Astrocyte of the cerebellum (primary cell): Measurements from ENCODE around the gene THSD4.

Experiments used
- DNase-seq: peaks from one replicate; pipeline ENCODE4 v3.0.0-alpha.2; 2011; ENCODE audit warnings: low read depth
- H3K4me3 ChIP-seq: 2 replicates; pipeline ENCODE4 v1.5.1; 2011; ENCODE audit warnings: mild to moderate bottlenecking, low read depth, low read length, moderate library complexity
- in situ Hi-C: cut with HindIII; loops from 2 replicates; pipeline ENCODE4 v1.10.0; 2017; ENCODE audit warnings: low sequenced_read_pairs
- TF ChIP-seq, protein P1 (sequence below): IDR thresholded peaks from 2 replicates; pipeline ENCODE4 v1.5.1; 2012; ENCODE audit warnings: low read length, low read depth, moderate library complexity, mild to moderate bottlenecking; ENCODE audit errors: missing control alignments

THSD4 gene

DNA sequence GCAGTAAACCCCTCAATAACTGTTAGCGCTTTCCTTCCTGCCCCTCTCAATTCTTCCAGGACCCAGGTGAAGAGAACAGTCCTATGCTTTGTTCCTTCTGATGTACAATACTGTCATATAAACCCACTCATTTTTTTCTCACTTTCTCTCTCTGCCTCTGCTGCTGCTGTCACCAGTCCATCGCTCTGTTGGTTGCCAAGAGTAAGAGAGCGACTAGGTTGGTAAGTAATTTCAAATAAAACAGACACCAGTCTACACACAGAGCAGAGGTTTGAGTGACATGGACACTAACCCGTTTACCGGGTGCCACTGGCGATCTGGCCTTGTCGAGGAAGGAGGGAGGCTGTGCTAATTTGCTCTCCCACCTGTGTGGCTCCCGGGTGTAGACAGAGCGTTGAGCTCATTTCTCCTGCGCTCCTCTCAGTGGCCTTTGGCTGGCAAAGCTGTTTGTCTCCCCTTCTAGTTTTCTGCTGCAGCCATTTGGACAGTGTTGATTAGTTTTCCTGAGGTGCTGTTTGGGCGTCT, 215.4 kb downstream of the THSD4 start:
- TF ChIP-seq, protein P1, sequence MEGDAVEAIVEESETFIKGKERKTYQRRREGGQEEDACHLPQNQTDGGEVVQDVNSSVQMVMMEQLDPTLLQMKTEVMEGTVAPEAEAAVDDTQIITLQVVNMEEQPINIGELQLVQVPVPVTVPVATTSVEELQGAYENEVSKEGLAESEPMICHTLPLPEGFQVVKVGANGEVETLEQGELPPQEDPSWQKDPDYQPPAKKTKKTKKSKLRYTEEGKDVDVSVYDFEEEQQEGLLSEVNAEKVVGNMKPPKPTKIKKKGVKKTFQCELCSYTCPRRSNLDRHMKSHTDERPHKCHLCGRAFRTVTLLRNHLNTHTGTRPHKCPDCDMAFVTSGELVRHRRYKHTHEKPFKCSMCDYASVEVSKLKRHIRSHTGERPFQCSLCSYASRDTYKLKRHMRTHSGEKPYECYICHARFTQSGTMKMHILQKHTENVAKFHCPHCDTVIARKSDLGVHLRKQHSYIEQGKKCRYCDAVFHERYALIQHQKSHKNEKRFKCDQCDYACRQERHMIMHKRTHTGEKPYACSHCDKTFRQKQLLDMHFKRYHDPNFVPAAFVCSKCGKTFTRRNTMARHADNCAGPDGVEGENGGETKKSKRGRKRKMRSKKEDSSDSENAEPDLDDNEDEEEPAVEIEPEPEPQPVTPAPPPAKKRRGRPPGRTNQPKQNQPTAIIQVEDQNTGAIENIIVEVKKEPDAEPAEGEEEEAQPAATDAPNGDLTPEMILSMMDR: no peak
- in situ Hi-C loops: no loop called here
- no peak for DNase-seq
- no peak overlapping the region for H3K4me3 ChIP-seq

DNA sequence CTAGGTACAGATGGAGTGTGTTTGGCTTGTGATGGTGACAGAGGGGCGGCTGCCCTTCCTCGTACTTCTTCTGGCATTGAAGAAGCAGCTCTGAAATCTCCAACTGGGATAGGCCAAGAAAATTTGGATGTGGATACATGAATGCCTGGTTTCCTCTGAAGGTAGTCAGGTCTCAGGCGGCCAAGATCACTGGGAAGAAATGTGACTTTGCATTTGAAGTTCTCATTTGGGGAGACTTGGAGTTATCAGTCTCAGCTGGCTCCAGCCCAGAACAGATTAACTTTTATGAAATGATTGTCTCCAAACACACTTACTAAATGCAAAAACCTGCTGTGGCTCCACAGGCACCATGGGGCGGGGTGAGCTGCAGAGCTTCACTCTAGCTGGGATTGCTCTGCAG, 215.9 kb downstream of the THSD4 start:
- TF ChIP-seq, protein P1: no peak
- DNase-seq: no peak
- in situ Hi-C loops: no loop called here
- no peak overlapping the region for H3K4me3 ChIP-seq

DNA sequence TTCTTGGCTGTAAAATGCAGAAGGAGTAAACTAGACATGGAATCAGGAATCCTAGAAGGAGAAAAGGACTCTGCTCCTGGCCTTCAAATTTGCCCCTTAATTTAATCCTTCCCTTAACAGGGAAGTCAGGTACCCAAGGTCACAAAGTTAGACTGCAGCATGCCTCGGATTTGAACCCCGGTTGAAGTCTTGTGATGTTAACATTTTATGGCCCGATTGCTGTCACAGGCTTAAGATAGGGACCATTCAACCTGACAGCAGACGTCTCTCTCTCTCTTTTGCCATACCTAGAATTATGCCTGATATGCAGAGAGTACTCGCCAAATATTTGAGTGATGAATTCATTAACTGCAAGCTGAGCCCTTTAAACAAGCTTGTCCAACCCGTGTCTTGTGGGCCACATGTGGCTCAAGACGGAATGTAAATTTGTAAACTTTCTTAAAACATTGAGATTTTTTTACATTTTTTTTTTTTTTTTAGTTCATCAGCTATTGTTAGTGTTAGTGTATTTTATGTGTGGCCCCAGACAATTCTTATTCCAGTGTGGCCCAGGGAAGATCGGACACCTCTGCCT, 217.2 kb downstream of the THSD4 start:
- no peak for DNase-seq
- in situ Hi-C loops: no loop called here
- TF ChIP-seq, protein P1: no peak
- H3K4me3 ChIP-seq: no peak overlapping the region

DNA sequence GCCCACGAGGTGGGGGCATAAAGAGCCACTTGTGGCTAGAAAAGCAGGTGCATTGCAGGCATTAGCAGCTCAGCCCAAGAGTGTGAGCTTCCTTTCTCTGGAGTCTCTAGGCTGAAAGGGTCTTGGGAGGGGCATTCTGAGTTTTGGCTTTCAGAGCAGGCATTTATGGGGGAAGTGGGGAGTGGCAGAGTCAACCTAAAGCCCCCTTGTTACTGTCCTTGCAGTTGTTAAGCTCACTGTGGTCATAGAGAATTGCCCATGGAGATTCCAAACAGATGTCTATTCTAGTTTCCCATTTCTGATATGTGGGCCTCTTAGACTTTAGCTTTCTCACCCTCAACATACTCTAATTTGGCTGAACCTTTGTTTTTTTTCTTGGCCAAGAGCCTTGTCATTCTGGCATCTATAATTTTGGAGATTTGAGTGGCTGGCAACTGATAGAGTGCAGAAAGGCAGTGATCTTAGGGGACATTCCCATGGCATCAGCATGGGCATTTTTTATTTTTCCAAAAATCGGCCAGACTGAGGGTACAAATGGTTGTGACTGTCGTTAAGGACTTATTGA, 217.9 kb downstream of the THSD4 start:
- no peak overlapping the region for H3K4me3 ChIP-seq
- no peak for DNase-seq
- TF ChIP-seq, protein P1: no peak
- in situ Hi-C loops: no loop called here

DNA sequence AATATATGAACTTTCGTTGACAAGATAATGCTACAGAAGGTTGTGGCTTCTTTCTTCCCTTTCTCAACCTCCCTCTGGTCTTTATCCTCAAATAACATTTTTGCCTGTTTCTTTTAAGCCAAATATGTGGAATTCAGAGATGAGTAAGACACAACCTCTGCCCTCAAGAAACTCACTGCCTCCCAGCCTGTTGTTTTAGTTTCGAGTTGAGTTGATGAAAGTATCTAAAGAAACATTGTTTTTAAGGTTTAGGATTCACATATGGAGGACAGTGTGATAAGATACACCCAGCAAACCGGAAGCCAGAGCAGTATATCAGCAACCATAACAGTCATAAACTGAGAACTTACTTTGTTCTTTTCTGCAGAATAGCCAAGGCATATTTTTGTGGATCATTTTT, 218.6 kb downstream of the THSD4 start:
- H3K4me3 ChIP-seq: no peak overlapping the region
- TF ChIP-seq, protein P1: no peak
- in situ Hi-C loops: no loop called here
- DNase-seq: no peak

DNA sequence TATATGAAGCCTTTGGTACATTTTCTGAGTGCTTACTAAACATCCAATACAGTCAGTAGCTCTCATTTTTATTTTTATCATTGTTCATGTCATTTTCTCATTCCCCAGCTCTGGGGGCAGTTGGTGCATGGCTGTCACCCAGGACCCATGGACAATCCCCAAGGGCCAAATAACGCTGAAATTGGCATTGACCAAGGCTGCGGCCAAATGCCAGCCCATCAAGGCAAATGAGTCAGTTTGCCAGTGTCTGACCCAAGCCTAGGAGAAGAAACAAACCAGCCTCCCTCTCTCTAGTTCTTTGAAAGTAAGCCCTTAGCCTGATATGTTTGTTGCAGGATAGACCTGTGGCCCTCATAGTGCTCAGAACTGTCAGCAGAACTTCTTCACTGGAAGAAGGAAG, 219.2 kb downstream of the THSD4 start:
- no peak overlapping the region for H3K4me3 ChIP-seq
- DNase-seq: no peak
- in situ Hi-C loops: no loop called here
- TF ChIP-seq, protein P1: no peak
